SK-N-SH treated with all-trans-retinoic acid at 6 μM for 48 hours (cell line): ENCODE data around the gene CLEC16A.
A peak's percentile ranks its signal among the peaks of the same experiment; 100 is the strongest.

Source experiments
- ATAC-seq: fragments of 200-7000 bp; cut with Tn5 transposase; 3 replicates; pipeline ENCODE4 v1.9.1; 2020; ENCODE audit warnings: mild to moderate bottlenecking, moderate library complexity
- ARNTL ChIP-seq: fragments of 450-650 bp; formaldehyde crosslinking; IDR thresholded peaks from 2 replicates; pipeline ENCODE4 v1.5.0; 2020; ENCODE audit warnings: low read depth, mild to moderate bottlenecking, moderate library complexity, borderline replicate concordance
- BACH2 ChIP-seq: fragments of 250-450 bp; sonication (Bioruptor Pico); IDR thresholded peaks from 2 replicates; pipeline ENCODE4 v1.9.0; 2021; ENCODE audit warnings: mild to moderate bottlenecking, borderline replicate concordance
- CSDC2 ChIP-seq: fragments of 250-450 bp; sonication (Bioruptor Pico); IDR thresholded peaks from 2 replicates; pipeline ENCODE4 v1.5.0; 2020; ENCODE audit warnings: mild to moderate bottlenecking, moderate library complexity
- GLIS3 ChIP-seq: fragments of 250-450 bp; sonication (Bioruptor Pico); IDR thresholded peaks from 2 replicates; pipeline ENCODE4 v1.5.0; 2020; ENCODE audit warnings: mild to moderate bottlenecking, moderate library complexity
- ISL1 ChIP-seq: fragments of 250-450 bp; sonication (Bioruptor Pico); IDR thresholded peaks from 2 replicates; pipeline ENCODE4 v2.1.2; 2022; ENCODE audit warnings: mild to moderate bottlenecking, moderate library complexity
- OSR1 ChIP-seq: fragments of 250-450 bp; sonication (Bioruptor Pico); IDR thresholded peaks from 2 replicates; pipeline ENCODE4 v1.8.0; 2022; ENCODE audit warnings: moderate library complexity, mild to moderate bottlenecking, inconsistent platforms
- PPARA ChIP-seq: fragments of 250-450 bp; sonication (Bioruptor Pico); IDR thresholded peaks from 2 replicates; pipeline ENCODE4 v1.5.0; 2020; ENCODE audit warnings: mild to moderate bottlenecking, borderline replicate concordance
- RARB ChIP-seq: fragments of 250-450 bp; sonication (Bioruptor Pico); IDR thresholded peaks from 2 replicates; pipeline ENCODE4 v1.8.0; 2021; ENCODE audit warnings: mild to moderate bottlenecking, moderate library complexity
- SNAI2 ChIP-seq: fragments of 250-450 bp; sonication (Bioruptor Pico); IDR thresholded peaks from 2 replicates; pipeline ENCODE4 v1.5.0; 2020; ENCODE audit warnings: mild to moderate bottlenecking, moderate library complexity
- TCF4 ChIP-seq: fragments of 250-450 bp; sonication (Bioruptor Pico); IDR thresholded peaks from 2 replicates; pipeline ENCODE4 v1.8.0; 2021; ENCODE audit warnings: mild to moderate bottlenecking, moderate library complexity, borderline replicate concordance
- TOX ChIP-seq: fragments of 250-450 bp; sonication (Bioruptor Pico); IDR thresholded peaks from 2 replicates; pipeline ENCODE4 v1.8.0; 2021; ENCODE audit warnings: mild to moderate bottlenecking, moderate library complexity, borderline replicate concordance
- ZC3H10 ChIP-seq: fragments of 250-450 bp; sonication (Bioruptor Pico); IDR thresholded peaks from 2 replicates; pipeline ENCODE4 v1.5.1; 2021; ENCODE audit warnings: mild to moderate bottlenecking, moderate library complexity
- ZFP3 ChIP-seq: fragments of 250-450 bp; sonication (Bioruptor Pico); IDR thresholded peaks from 2 replicates; pipeline ENCODE4 v1.5.0; 2020; ENCODE audit warnings: mild to moderate bottlenecking, moderate library complexity
- ZFP30 ChIP-seq: fragments of 450-650 bp; formaldehyde crosslinking; IDR thresholded peaks from 2 replicates; pipeline ENCODE4 v1.5.0; 2022; ENCODE audit warnings: mild to moderate bottlenecking, moderate library complexity
- ZNF565 ChIP-seq: fragments of 450-650 bp; formaldehyde crosslinking; conservative IDR thresholded peaks from 2 replicates; pipeline ENCODE4 v1.5.0; 2020; ENCODE audit warnings: low read depth, mild to moderate bottlenecking, moderate library complexity
- ZNF70 ChIP-seq: fragments of 450-650 bp; formaldehyde crosslinking; IDR thresholded peaks from 2 replicates; pipeline ENCODE4 v1.5.0; 2020; ENCODE audit warnings: mild to moderate bottlenecking, moderate library complexity
- ZNF8 ChIP-seq: fragments of 450-650 bp; formaldehyde crosslinking; IDR thresholded peaks from 2 replicates; pipeline ENCODE4 v1.5.0; 2020; ENCODE audit warnings: mild to moderate bottlenecking, moderate library complexity
- TF ChIP-seq, protein P1 (sequence below): fragments of 250-450 bp; sonication (Bioruptor Pico); IDR thresholded peaks from 2 replicates; pipeline ENCODE4 v1.8.0; 2021; ENCODE audit warnings: low read depth, mild to moderate bottlenecking, moderate library complexity, borderline replicate concordance
- TF ChIP-seq, protein P2 (sequence below): fragments of 250-450 bp; sonication (Bioruptor Pico); IDR thresholded peaks from 2 replicates; pipeline ENCODE4 v1.5.1; 2021; ENCODE audit warnings: mild to moderate bottlenecking, moderate library complexity
- TF ChIP-seq, protein P3 (sequence below): fragments of 250-450 bp; sonication (Bioruptor Pico); IDR thresholded peaks from 2 replicates; pipeline ENCODE4 v1.8.0; 2020; ENCODE audit warnings: mild to moderate bottlenecking, moderate library complexity, borderline replicate concordance
- TF ChIP-seq, protein P4 (sequence below): fragments of 250-450 bp; sonication (Bioruptor Pico); IDR thresholded peaks from 2 replicates; pipeline ENCODE4 v1.5.1; 2020; ENCODE audit warnings: low read depth, mild to moderate bottlenecking, moderate library complexity

Gene CLEC16A

DNA sequence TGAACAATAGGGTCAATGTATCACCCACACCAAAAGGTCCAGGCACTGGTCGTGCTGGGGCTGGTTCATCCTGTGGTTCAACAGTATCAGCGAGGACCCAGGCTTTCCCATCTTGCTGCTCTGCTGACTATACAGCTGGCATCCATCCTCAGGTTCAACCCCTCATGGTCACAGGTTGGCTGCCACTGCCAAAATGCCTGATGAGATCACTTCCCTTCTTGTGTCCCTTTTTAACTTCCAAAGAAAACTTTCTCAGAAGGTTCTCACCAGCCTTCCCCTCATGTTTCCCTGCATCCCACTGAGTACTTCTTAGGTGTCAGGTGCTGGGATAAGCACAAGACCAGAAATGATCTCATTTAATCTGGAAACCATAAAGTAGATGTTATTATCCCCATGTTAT is 25.7 kb downstream of the CLEC16A start (continued):
- TF ChIP-seq, protein P1, sequence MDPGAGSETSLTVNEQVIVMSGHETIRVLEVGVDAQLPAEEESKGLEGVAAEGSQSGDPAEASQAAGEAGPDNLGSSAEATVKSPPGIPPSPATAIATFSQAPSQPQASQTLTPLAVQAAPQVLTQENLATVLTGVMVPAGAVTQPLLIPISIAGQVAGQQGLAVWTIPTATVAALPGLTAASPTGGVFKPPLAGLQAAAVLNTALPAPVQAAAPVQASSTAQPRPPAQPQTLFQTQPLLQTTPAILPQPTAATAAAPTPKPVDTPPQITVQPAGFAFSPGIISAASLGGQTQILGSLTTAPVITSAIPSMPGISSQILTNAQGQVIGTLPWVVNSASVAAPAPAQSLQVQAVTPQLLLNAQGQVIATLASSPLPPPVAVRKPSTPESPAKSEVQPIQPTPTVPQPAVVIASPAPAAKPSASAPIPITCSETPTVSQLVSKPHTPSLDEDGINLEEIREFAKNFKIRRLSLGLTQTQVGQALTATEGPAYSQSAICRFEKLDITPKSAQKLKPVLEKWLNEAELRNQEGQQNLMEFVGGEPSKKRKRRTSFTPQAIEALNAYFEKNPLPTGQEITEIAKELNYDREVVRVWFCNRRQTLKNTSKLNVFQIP (CRISPR knock-in tag): no peak
- TF ChIP-seq, all 23 proteins: peak for 0

DNA sequence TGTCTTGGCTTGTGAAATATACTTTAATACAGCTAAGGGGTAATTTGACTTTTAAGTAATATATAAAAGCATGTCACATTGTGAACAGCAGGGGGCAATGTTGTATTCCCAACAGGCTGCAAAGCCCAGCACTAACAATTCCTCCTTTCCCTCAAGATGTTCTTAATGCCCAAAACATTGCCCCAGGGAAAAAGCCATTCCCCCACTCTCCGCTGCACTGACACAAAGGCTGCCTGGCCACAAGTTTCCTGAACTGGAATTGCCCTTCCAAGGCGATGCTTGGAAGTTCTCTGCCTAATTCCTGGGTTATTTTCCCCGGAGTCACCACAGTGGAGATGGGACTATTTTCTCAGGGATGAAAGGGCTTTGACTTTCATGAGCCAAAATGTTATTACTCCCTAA is 27.2 kb downstream of the CLEC16A start:
- ATAC-seq: peak; percentile 87
- TF ChIP-seq RARB (CRISPR knock-in tag): no peak
- TF ChIP-seq, protein P2, sequence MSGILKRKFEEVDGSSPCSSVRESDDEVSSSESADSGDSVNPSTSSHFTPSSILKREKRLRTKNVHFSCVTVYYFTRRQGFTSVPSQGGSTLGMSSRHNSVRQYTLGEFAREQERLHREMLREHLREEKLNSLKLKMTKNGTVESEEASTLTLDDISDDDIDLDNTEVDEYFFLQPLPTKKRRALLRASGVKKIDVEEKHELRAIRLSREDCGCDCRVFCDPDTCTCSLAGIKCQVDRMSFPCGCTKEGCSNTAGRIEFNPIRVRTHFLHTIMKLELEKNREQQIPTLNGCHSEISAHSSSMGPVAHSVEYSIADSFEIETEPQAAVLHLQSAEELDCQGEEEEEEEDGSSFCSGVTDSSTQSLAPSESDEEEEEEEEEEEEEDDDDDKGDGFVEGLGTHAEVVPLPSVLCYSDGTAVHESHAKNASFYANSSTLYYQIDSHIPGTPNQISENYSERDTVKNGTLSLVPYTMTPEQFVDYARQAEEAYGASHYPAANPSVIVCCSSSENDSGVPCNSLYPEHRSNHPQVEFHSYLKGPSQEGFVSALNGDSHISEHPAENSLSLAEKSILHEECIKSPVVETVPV (CRISPR knock-in tag): no peak
- TF ChIP-seq ZNF8 (CRISPR knock-in tag): no peak
- TF ChIP-seq SNAI2 (CRISPR knock-in tag): no peak
- TF ChIP-seq CSDC2 (CRISPR knock-in tag): no peak
- no peak for TF ChIP-seq TOX
- TF ChIP-seq ZFP3 (CRISPR knock-in tag): no peak
- TF ChIP-seq ZFP30 (CRISPR knock-in tag): no peak
- TF ChIP-seq PPARA (CRISPR knock-in tag): no peak
- no peak for TF ChIP-seq GLIS3 (CRISPR knock-in tag)
- no peak for TF ChIP-seq ZC3H10 (CRISPR knock-in tag)
- TF ChIP-seq ZNF565 (CRISPR knock-in tag): no peak
- no peak for TF ChIP-seq TCF4
- no peak for TF ChIP-seq OSR1
- no peak for TF ChIP-seq BACH2

DNA sequence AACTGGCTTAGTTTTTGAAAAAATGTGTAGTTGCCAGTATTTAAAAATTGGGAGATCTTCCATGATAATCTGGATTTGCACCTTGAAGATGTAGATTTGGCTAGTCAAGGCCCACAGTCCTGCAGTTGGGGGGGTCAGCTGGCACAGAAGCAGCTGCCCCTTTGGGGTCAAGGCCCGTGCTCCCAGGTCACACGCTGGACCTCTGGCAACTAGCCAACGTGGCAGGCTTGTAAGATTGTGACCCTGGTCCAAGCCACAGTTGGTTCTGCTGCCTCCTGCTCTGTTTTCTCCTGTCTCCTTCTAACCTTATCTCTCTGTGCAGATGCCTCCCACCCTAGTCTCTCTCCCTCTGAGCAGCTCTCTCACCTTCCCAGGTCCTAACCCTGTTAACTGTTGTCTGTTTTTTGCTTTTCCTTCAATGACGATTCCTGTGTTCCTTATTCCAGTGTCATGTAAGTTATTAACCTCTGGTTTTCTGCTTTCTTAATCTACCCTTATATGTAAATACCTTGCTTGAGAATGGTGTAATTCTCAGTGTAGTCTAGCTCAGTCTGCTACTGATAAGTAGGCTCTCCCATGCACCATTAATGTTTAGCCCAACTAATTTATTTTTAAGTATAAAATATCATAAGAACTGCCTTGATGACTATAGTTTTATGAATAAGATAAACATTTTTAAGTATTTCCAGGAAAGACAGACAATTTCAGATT is 27.9 kb downstream of the CLEC16A start:
- ATAC-seq: no peak
- no peak for TF ChIP-seq ARNTL (CRISPR knock-in tag)
- TF ChIP-seq RARB (CRISPR knock-in tag): no peak
- TF ChIP-seq, protein P3, sequence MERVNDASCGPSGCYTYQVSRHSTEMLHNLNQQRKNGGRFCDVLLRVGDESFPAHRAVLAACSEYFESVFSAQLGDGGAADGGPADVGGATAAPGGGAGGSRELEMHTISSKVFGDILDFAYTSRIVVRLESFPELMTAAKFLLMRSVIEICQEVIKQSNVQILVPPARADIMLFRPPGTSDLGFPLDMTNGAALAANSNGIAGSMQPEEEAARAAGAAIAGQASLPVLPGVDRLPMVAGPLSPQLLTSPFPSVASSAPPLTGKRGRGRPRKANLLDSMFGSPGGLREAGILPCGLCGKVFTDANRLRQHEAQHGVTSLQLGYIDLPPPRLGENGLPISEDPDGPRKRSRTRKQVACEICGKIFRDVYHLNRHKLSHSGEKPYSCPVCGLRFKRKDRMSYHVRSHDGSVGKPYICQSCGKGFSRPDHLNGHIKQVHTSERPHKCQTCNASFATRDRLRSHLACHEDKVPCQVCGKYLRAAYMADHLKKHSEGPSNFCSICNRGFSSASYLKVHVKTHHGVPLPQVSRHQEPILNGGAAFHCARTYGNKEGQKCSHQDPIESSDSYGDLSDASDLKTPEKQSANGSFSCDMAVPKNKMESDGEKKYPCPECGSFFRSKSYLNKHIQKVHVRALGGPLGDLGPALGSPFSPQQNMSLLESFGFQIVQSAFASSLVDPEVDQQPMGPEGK (CRISPR knock-in tag): no peak
- no peak for TF ChIP-seq TCF4
- TF ChIP-seq ZNF565 (CRISPR knock-in tag): no peak
- TF ChIP-seq, protein P1 (CRISPR knock-in tag): no peak
- TF ChIP-seq ZNF70: no peak
- no peak for TF ChIP-seq BACH2
- no peak for TF ChIP-seq OSR1
- no peak for TF ChIP-seq CSDC2 (CRISPR knock-in tag)
- no peak for TF ChIP-seq ZFP30 (CRISPR knock-in tag)
- TF ChIP-seq, protein P4, sequence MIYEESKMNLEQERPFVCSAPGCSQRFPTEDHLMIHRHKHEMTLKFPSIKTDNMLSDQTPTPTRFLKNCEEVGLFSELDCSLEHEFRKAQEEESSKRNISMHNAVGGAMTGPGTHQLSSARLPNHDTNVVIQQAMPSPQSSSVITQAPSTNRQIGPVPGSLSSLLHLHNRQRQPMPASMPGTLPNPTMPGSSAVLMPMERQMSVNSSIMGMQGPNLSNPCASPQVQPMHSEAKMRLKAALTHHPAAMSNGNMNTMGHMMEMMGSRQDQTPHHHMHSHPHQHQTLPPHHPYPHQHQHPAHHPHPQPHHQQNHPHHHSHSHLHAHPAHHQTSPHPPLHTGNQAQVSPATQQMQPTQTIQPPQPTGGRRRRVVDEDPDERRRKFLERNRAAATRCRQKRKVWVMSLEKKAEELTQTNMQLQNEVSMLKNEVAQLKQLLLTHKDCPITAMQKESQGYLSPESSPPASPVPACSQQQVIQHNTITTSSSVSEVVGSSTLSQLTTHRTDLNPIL (CRISPR knock-in tag): no peak
- TF ChIP-seq ZNF8 (CRISPR knock-in tag): no peak
- no peak for TF ChIP-seq ISL1 (CRISPR knock-in tag)
- TF ChIP-seq PPARA (CRISPR knock-in tag): no peak
- TF ChIP-seq, protein P2 (CRISPR knock-in tag): no peak
- TF ChIP-seq TOX: no peak
